ENCODE data around the gene FNDC3B. TPM values are rescaled to one million over a fixed set of nuclear protein-coding genes. Genes with fewer than 3 reads are reported as not detected.

FNDC3B gene
- total and polyA plus RNA-seq, 5 experiments from 2014 or later: 6.5 to 20.6 (median 8.8) TPM

DNA sequence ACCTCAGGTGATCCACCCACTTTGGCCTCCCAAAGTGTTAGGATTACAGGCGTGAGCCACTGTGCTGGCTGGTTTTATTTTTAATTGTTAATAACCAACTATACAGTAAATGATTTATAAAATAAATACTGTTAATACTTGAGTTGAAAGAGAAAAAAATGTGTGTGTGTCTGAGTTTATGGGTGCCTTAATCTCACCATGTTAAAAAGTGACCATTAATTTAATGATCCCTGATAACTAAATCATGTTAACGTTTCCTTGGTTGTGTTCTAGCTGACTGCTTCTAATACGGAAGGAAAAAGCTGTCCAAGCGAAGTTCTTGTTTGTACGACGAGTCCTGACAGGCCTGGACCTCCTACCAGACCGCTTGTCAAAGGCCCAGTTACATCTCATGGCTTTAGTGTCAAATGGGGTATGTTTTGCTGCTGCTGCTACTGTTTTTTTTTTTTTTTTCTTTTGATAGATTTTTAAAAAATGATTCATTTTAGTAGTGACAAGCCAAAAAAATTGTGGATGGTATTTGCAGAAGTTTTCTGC is 295.4 kb downstream of the FNDC3B start:
- POLR2A ChIA-PET: no interaction called here
- peaks cover 0 to 50% (median 9%) of the 10 kb centered on the region in 3 donors for H3K36me3 Mint-ChIP-seq
- H3K9me3 Mint-ChIP-seq: no peaks in the 10 kb centered on the region
- DNase-seq (no peak), ATAC-seq (no peak)
- H3K27ac Mint-ChIP-seq: peak overlapping the region in 1 of 10 donors; percentile 65
- no peaks in the 10 kb centered on the region for H3K27me3 Mint-ChIP-seq
- no peak overlapping the region for H3K4me3 Mint-ChIP-seq
- peaks cover 0 to 5% (median 1%) of the 10 kb centered on the region in 4 donors for H3K4me1 Mint-ChIP-seq

GRCh38 chr3:172339892-172340291 is 300.5 kb downstream of the FNDC3B start:
- no peaks in the 10 kb centered on the region for H3K9me3 Mint-ChIP-seq

DNA sequence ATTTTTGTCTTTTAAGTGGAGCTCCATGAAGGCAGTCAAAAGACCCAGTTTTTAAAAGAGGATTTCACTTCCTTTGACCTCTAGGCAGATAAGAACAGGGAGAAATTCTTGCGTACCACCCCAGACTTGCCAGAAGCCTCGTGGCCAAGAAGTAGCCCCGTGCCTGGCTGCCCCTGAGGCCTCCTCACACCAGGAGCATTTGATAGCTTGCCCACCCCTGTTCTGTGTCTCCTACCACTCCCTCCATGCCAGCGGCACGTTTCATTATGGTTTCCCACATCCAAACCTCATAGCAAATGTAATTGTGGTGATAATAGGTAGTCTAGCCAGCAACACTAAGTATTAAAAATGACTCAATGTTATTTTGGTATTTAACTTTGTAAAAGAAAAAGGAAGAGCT is 301.2 kb downstream of the FNDC3B start:
- peaks cover 0 to 68% (median 41%) of the 10 kb centered on the region in 3 donors for H3K36me3 Mint-ChIP-seq
- H3K4me3 Mint-ChIP-seq: no peak overlapping the region
- H3K27me3 Mint-ChIP-seq: no peaks in the 10 kb centered on the region
- POLR2A ChIA-PET: no interaction called here
- H3K27ac Mint-ChIP-seq: no peak overlapping the region
- no peaks in the 10 kb centered on the region for H3K9me3 Mint-ChIP-seq
- H3K4me1 Mint-ChIP-seq: no peaks in the 10 kb centered on the region
- ATAC-seq (no peak), DNase-seq (no peak)

More at GRCh38 chr3:172339892-172340291, 300.5 kb downstream of the FNDC3B start:
- H3K4me3 Mint-ChIP-seq: no peak overlapping the region
- POLR2A ChIA-PET: no interaction called here
- DNase-seq (no peak), ATAC-seq (no peak)
- no peaks in the 10 kb centered on the region for H3K27me3 Mint-ChIP-seq
- no peaks in the 10 kb centered on the region for H3K4me1 Mint-ChIP-seq
- H3K36me3 Mint-ChIP-seq: peaks cover 0 to 63% (median 35%) of the 10 kb centered on the region in 3 donors
- no peak overlapping the region for H3K27ac Mint-ChIP-seq

DNA sequence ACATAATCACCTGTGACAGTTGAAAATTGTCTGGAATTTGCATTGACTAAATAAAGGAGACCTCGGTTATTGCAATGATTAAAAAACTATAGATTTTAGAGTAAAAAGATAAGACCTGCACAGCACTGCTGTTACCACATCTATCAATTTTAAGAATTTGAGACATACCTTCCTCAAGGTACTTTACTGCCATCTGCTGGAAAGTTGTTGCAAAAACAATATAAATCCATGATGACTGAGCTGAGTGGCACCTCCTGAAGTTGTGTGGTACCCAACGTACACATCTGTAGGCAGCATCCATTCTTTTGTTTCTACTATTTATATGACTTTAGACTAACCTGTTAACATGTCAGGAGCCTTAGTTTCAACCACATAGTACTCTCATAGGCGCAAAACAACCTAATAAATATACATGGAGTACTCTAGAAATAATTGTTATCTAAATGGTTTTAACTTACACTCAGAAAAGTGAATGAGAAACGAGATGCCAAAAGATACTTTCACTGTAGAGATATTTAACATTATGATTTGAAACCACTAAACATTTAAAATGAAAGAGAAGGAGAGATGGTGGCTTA is 302.2 kb downstream of the FNDC3B start:
- ATAC-seq: peak; percentile 69 to 73
- Mint-ChIP-seq H3K27ac (no peak overlapping the region), H3K36me3 (peaks cover 0 to 72% (median 45%) of the 10 kb centered on the region in 3 donors), H3K9me3 (no peaks in the 10 kb centered on the region), H3K4me1 (no peaks in the 10 kb centered on the region), H3K4me3 (no peak overlapping the region), H3K27me3 (no peaks in the 10 kb centered on the region)
- POLR2A ChIA-PET: no interaction called here
- DNase-seq: peak in 5 of 10 donors; percentile 24 to 68 (median 67)

DNA sequence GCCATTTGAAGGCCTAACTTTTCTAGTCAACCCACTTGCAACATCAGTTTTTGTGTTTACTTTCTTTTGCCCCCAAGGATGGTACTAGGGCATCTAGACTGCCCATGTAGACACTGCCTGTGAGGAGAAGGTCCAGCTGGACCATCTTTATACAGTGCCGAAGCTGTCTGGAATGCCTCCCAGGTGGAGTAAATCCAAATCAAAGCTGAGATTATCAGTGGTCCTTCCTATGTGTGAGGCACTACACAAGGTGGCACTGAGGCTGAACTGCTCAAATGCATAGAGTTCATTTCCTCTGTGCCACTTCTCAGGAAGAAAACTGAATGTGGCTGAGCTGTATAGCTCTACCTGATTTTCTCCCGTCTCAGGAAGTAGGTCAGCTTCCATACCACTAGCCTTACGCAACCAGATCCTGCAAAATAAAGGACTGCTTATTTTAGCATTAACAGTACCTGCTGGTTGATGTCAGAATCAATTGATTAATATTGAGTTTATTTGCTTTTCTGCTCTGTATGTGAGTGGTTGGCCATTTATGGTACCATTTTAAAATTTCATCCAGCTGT is 302.8 kb downstream of the FNDC3B start:
- H3K27me3 Mint-ChIP-seq: no peaks in the 10 kb centered on the region
- no peaks in the 10 kb centered on the region for H3K4me1 Mint-ChIP-seq
- no peaks in the 10 kb centered on the region for H3K9me3 Mint-ChIP-seq
- ATAC-seq: no peak
- no peak for DNase-seq
- peaks cover 0 to 72% (median 48%) of the 10 kb centered on the region in 3 donors for H3K36me3 Mint-ChIP-seq
- no peak overlapping the region for H3K4me3 Mint-ChIP-seq
- POLR2A ChIA-PET: no interaction called here
- H3K27ac Mint-ChIP-seq: no peak overlapping the region

DNA sequence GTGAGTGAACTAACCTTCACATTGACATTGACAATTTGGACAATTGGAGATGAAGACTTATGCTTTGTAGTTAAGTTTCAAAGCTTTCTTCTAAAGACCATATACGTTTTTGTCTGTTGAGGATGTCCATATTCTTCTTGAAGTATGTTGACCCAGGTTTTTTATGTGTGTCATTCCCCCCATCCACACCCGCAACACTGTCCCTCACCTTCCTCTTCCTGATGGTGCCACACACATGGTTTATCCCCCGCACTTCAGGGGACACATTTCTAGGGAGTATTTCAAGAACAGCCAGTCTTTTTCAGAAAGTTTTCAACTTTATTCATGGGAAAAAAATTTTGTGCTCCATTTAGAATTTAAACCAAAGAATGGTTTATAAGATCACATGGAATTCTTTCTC is 303.7 kb downstream of the FNDC3B start:
- POLR2A ChIA-PET: no interaction called here
- ATAC-seq (no peak), DNase-seq (no peak)
- no peaks in the 10 kb centered on the region for H3K27me3 Mint-ChIP-seq
- H3K4me1 Mint-ChIP-seq: no peaks in the 10 kb centered on the region
- H3K4me3 Mint-ChIP-seq: no peak overlapping the region
- no peaks in the 10 kb centered on the region for H3K9me3 Mint-ChIP-seq
- H3K36me3 Mint-ChIP-seq: peaks cover 0 to 75% (median 52%) of the 10 kb centered on the region in 3 donors
- H3K27ac Mint-ChIP-seq: no peak overlapping the region

DNA sequence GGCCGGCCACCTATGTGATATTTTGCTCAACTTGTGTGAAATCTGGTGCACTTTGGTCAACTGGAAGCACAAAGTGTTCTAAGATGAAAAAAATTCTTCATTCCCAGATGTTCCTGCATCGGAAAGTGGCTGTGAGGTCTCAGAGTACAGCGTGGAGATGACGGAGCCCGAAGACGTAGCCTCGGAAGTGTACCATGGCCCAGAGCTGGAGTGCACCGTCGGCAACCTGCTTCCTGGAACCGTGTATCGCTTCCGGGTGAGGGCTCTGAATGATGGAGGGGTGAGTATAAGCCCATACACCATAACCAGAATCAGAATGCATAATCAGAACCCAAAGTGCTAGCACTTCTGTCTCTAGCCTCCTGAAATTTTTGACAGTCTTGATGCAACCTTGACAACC is 304.6 kb downstream of the FNDC3B start:
- Mint-ChIP-seq H3K27me3 (no peaks in the 10 kb centered on the region), H3K4me3 (no peak overlapping the region), H3K36me3 (peaks cover 0 to 79% (median 58%) of the 10 kb centered on the region in 3 donors), H3K9me3 (no peaks in the 10 kb centered on the region), H3K27ac (no peak overlapping the region), H3K4me1 (no peaks in the 10 kb centered on the region)
- ATAC-seq: no peak
- DNase-seq: no peak
- POLR2A ChIA-PET: no interaction called here

DNA sequence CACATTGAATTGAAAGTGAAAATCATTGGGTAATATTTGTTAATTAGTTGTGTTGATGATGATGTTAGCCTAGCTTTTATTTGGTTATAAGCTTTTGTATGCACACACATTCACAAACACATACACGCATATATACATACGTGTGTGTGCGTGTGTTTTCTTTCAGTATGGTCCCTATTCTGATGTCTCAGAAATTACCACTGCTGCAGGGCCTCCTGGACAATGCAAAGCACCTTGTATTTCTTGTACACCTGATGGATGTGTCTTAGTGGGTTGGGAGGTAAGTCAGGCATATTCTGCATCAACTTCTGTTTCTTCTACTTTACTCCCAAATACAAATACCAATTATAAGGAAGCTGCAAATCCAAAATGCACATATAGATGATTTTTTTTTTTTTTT is 306.8 kb downstream of the FNDC3B start:
- Mint-ChIP-seq H3K36me3 (peaks cover 4 to 82% (median 60%) of the 10 kb centered on the region in 3 donors), H3K27ac (no peak overlapping the region), H3K9me3 (no peaks in the 10 kb centered on the region), H3K27me3 (no peaks in the 10 kb centered on the region), H3K4me1 (no peaks in the 10 kb centered on the region), H3K4me3 (no peak overlapping the region)
- POLR2A ChIA-PET: no interaction called here
- DNase-seq (no peak), ATAC-seq (no peak)

DNA sequence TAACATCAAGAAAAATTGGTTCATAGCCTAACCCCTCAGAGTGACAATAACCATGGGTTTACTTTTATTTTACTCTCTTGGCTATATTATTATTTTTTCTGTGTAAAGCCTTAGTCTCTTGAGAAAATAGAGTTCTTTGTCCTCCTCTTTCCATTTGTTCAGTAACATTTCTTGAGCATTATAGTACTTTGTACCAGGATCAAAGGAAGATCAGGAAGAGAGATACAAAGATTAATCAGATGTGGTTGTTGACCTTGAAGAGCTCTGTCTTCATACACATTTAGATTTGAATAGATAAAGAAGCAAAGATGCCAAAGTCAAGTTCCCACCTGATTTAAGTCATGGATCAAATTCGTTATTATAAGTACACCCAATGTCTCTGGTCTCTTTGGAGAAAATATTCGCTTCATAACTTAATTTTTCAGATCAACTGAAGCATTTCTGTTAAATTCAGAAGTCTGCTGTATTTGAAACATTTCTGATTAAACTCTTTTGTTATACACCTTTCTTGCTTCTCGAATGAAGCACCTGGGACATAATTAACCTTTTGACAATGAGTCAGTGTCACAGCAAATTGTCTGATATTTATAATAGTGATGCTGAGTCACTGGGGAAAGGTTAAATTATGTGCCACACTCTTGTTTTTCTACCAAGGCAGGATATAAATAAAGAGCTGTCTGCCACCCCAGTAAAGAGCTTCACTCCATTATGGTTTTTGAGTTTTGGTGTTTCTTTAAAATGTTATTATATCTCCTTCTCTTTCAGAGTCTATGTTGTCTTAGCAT is 308.7 kb downstream of the FNDC3B start:
- POLR2A ChIA-PET: interaction anchor here (1.1 kb wide), 1 partner anchor 16 kb away, joined by 3 read pairs; no protein-coding TSS in a partner anchor
- H3K27me3 Mint-ChIP-seq: no peaks in the 10 kb centered on the region
- DNase-seq: no peak
- ATAC-seq: no peak
- H3K4me3 Mint-ChIP-seq: no peak overlapping the region
- no peaks in the 10 kb centered on the region for H3K4me1 Mint-ChIP-seq
- peaks cover 17 to 85% (median 62%) of the 10 kb centered on the region in 3 donors for H3K36me3 Mint-ChIP-seq
- H3K27ac Mint-ChIP-seq: no peak overlapping the region
- H3K9me3 Mint-ChIP-seq: no peaks in the 10 kb centered on the region

DNA sequence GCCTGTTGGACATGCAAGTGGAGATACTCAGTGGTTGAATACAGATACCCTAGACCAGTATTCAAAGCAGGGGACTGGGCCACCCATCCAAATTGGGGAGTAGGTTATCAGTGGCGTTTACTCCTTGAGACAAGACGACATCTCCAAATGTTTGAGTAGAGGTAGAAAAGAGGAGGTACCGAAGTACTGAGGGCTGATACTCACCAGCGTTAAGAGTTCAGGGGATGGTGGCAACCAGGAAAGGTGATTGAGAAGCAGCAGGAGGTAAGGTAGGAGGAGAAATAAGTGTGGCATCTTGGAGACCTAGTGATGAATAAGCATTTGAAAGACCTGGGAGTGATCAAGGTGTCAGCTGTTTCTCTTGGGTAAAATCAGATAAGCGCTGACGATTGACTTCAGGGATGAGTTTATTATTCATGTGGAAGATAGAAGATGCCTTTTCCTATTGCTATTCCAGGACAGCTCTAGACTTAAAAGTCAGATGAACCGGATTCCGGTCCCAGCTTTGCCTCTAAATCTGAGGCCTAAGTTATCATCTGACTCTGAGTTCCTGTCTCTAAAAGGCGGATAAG is 312.6 kb downstream of the FNDC3B start:
- no peaks in the 10 kb centered on the region for H3K27me3 Mint-ChIP-seq
- no peak overlapping the region for H3K27ac Mint-ChIP-seq
- H3K36me3 Mint-ChIP-seq: peaks cover 20 to 79% (median 60%) of the 10 kb centered on the region in 3 donors
- POLR2A ChIA-PET: no interaction called here
- H3K4me3 Mint-ChIP-seq: no peak overlapping the region
- no peaks in the 10 kb centered on the region for H3K4me1 Mint-ChIP-seq
- DNase-seq (no peak), ATAC-seq (no peak)
- H3K9me3 Mint-ChIP-seq: no peaks in the 10 kb centered on the region

- ATAC-seq (no peak), DNase-seq (no peak)
- POLR2A ChIA-PET: no interaction called here
- Mint-ChIP-seq H3K4me1 (no peaks in the 10 kb centered on the region), H3K36me3 (peaks cover 20 to 77% (median 60%) of the 10 kb centered on the region in 3 donors), H3K9me3 (no peaks in the 10 kb centered on the region), H3K27me3 (no peaks in the 10 kb centered on the region), H3K4me3 (no peak overlapping the region), H3K27ac (no peak overlapping the region)
Observed at GRCh38 chr3:172352786-172353185, 313.4 kb downstream of the FNDC3B start.

GRCh38 chr3:172354931-172355499 is 315.6 kb downstream of the FNDC3B start:
- peaks cover 23 to 73% (median 57%) of the 10 kb centered on the region in 3 donors for H3K36me3 Mint-ChIP-seq
- H3K4me1 Mint-ChIP-seq: peaks cover 0 to 4% (median 0%) of the 10 kb centered on the region in 4 donors
- POLR2A ChIA-PET: no interaction called here
- no peak for DNase-seq
- no peaks in the 10 kb centered on the region for H3K9me3 Mint-ChIP-seq
- no peaks in the 10 kb centered on the region for H3K27me3 Mint-ChIP-seq
- ATAC-seq: no peak
- no peak overlapping the region for H3K27ac Mint-ChIP-seq
- no peak overlapping the region for H3K4me3 Mint-ChIP-seq

Measured in naive thymus-derived CD8-positive, alpha-beta T cell (primary cell).